ENCODE measurements around the gene KLHL6.

Gene KLHL6

GRCh38 chr3:183586477-183586876, 31.0 kb upstream of the KLHL6 start:
- H3K4me3 ChIP-seq (ENCODE audit: low read length), result no peak overlapping the region
- TF ChIP-seq CTCF (conservative IDR thresholded peaks at IDR 0.05; ENCODE audit: low read depth, low read length), result no peak
- no peak for DNase-seq (ENCODE audit: low read depth)

GRCh38 chr3:183584914-183585280, 29.4 kb upstream of the KLHL6 start:
- H3K4me3 ChIP-seq (ENCODE audit: low read length), result no peak overlapping the region
- DNase-seq (ENCODE audit: low read depth), result no peak
- TF ChIP-seq CTCF (conservative IDR thresholded peaks at IDR 0.05; ENCODE audit: low read depth, low read length), result no peak

GRCh38 chr3:183584246-183584913, 28.9 kb upstream of the KLHL6 start:
- no peak for TF ChIP-seq CTCF (conservative IDR thresholded peaks at IDR 0.05; ENCODE audit: low read depth, low read length)
- H3K4me3 ChIP-seq (ENCODE audit: low read length), result no peak overlapping the region
- no peak for DNase-seq (ENCODE audit: low read depth)

GRCh38 chr3:183583331-183584245, 28.1 kb upstream of the KLHL6 start:
- TF ChIP-seq CTCF (conservative IDR thresholded peaks at IDR 0.05; ENCODE audit: low read depth, low read length), result no peak
- no peak overlapping the region for H3K4me3 ChIP-seq (ENCODE audit: low read length)
- DNase-seq (ENCODE audit: low read depth), result no peak

GRCh38 chr3:183582161-183582560, 26.7 kb upstream of the KLHL6 start:
- no peak for TF ChIP-seq CTCF (conservative IDR thresholded peaks at IDR 0.05; ENCODE audit: low read depth, low read length)
- DNase-seq (ENCODE audit: low read depth), result no peak
- no peak overlapping the region for H3K4me3 ChIP-seq (ENCODE audit: low read length)

- H3K4me3 ChIP-seq (ENCODE audit: low read length), result no peak overlapping the region
- TF ChIP-seq CTCF (conservative IDR thresholded peaks at IDR 0.05; ENCODE audit: low read depth, low read length), result no peak
- DNase-seq (ENCODE audit: low read depth), result no peak
Observed at GRCh38 chr3:183581496-183582155, 26.1 kb upstream of the KLHL6 start.
